HepG2 (cell line): ENCODE data around the gene IFNAR1. TPM values are rescaled to one million over a fixed set of nuclear protein-coding genes. Genes with fewer than 3 reads are reported as not detected.

ENCODE experiments used
- BCL6 ChIP-seq: IDR thresholded peaks from 2 replicates; pipeline ENCODE4 v1.6.1; 2016; ENCODE audit warnings: missing genetic modification reagents, missing compliant biosample characterization
- CREB1 ChIP-seq, 2 experiments: fragments of 450-650 bp in 1 of 2; IDR thresholded peaks; 2 replicates each; pipeline ENCODE4 v1.6.1; 2016 to 2017; ENCODE audit warnings: control low read depth in 1 of 2, mild to moderate bottlenecking in 1 of 2, missing compliant biosample characterization in 1 of 2, missing genetic modification characterization in 1 of 2
- ESRRA ChIP-seq: sonication (generic); formaldehyde crosslinking; IDR thresholded peaks from 2 replicates; pipeline ENCODE4 v1.5.1; 2020; ENCODE audit warnings: mild to moderate bottlenecking, low read depth, missing genetic modification reagents
- HNF4G ChIP-seq, 2 experiments: sonication (generic) in 1 of 2; formaldehyde crosslinking in 1 of 2; IDR thresholded peaks; 2 replicates each; pipeline versions ENCODE4 v1.4.0 to v1.6.1; 2011 to 2020; ENCODE audit warnings: borderline replicate concordance in 2 of 2, low read depth in 2 of 2, mild to moderate bottlenecking in 2 of 2, low read length in 1 of 2, missing genetic modification reagents in 1 of 2, moderate library complexity in 1 of 2
- MTA1 ChIP-seq: sonication (generic); formaldehyde crosslinking; IDR thresholded peaks from 2 replicates; pipeline ENCODE4 v1.4.0; 2020; ENCODE audit warnings: missing genetic modification reagents, mild to moderate bottlenecking, borderline replicate concordance
- ZFX ChIP-seq: sonication (generic); formaldehyde crosslinking; IDR thresholded peaks from 2 replicates; pipeline ENCODE4 v1.4.0; 2020; ENCODE audit warnings: mild to moderate bottlenecking, low read depth, missing genetic modification reagents, moderate library complexity
- ZNF841 ChIP-seq: sonication (generic); formaldehyde crosslinking; IDR thresholded peaks from 2 replicates; pipeline ENCODE4 v1.8.1; 2023; ENCODE audit warnings: missing genetic modification reagents, borderline replicate concordance
- polyA plus RNA-seq, 8 experiments: library from polyadenylated mRNA; depleted of rRNA in 3 of 8; stranded (reverse) in 7 of 8; unstranded in 1 of 8; fragments of >200 nt; fragmentation: Illumina TruSeq in 4 of 8; extraction: Trizol in 4 of 8; gene quantifications; 2 replicates each; pipeline versions ENCODE4 v1.2.1 to v1.2.3, GENCODE V29; 2011 to 2016; ENCODE audit warnings: low read depth in 4 of 8, missing spikeins in 1 of 8, mixed read lengths in 1 of 8; ENCODE audit not compliant: insufficient read depth in 1 of 8
- total RNA-seq, 5 experiments: library from RNA; depleted of rRNA; stranded (reverse); fragments of >200 nt; fragmentation: Illumina TruSeq; extraction: Trizol; gene quantifications; 2 replicates each; pipeline ENCODE4 v1.2.3, GENCODE V29; 2016; ENCODE audit warnings: low read depth in 1 of 5
- TF ChIP-seq, protein P1 (sequence below): sonication (generic); formaldehyde crosslinking; IDR thresholded peaks from 2 replicates; pipeline ENCODE4 v1.5.1; 2020; ENCODE audit warnings: mild to moderate bottlenecking, missing genetic modification reagents, borderline replicate concordance
- TF ChIP-seq, protein P2 (sequence below): IDR thresholded peaks from 2 replicates; pipeline ENCODE4 v1.6.1; 2016; ENCODE audit warnings: mild to moderate bottlenecking
- TF ChIP-seq, protein P3 (sequence below): IDR thresholded peaks from 2 replicates; pipeline ENCODE4 v1.4.0; 2020; ENCODE audit warnings: mild to moderate bottlenecking, missing genetic modification reagents
- TF ChIP-seq, protein P4 (sequence below): sonication (generic); formaldehyde crosslinking; IDR thresholded peaks from 2 replicates; pipeline ENCODE4 v1.4.0; 2020; ENCODE audit warnings: mild to moderate bottlenecking, missing genetic modification reagents

IFNAR1 gene
- total and polyA plus RNA-seq, 2 of the 13 experiments (the other 11 are each of a cell fraction or from before 2014, with no cell fraction given): 6.7 to 9.3 TPM

DNA sequence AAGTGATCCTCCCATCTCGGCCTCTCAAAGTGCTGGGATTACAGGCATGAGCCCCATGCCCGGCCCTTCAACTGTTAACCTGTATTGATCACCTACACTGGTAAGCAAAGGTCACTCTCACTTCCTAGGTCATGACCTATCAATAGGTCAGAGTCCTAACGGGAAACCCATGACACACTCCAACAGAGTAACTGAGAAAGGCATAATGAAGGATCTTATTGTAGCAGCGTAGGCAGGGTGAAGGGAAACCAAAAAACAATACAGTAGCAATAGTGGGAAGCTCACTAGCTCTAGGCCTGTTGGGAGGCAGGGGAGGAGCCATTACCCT lies 19.5 kb upstream of the IFNAR1 start (continued):
- TF ChIP-seq, protein P1, sequence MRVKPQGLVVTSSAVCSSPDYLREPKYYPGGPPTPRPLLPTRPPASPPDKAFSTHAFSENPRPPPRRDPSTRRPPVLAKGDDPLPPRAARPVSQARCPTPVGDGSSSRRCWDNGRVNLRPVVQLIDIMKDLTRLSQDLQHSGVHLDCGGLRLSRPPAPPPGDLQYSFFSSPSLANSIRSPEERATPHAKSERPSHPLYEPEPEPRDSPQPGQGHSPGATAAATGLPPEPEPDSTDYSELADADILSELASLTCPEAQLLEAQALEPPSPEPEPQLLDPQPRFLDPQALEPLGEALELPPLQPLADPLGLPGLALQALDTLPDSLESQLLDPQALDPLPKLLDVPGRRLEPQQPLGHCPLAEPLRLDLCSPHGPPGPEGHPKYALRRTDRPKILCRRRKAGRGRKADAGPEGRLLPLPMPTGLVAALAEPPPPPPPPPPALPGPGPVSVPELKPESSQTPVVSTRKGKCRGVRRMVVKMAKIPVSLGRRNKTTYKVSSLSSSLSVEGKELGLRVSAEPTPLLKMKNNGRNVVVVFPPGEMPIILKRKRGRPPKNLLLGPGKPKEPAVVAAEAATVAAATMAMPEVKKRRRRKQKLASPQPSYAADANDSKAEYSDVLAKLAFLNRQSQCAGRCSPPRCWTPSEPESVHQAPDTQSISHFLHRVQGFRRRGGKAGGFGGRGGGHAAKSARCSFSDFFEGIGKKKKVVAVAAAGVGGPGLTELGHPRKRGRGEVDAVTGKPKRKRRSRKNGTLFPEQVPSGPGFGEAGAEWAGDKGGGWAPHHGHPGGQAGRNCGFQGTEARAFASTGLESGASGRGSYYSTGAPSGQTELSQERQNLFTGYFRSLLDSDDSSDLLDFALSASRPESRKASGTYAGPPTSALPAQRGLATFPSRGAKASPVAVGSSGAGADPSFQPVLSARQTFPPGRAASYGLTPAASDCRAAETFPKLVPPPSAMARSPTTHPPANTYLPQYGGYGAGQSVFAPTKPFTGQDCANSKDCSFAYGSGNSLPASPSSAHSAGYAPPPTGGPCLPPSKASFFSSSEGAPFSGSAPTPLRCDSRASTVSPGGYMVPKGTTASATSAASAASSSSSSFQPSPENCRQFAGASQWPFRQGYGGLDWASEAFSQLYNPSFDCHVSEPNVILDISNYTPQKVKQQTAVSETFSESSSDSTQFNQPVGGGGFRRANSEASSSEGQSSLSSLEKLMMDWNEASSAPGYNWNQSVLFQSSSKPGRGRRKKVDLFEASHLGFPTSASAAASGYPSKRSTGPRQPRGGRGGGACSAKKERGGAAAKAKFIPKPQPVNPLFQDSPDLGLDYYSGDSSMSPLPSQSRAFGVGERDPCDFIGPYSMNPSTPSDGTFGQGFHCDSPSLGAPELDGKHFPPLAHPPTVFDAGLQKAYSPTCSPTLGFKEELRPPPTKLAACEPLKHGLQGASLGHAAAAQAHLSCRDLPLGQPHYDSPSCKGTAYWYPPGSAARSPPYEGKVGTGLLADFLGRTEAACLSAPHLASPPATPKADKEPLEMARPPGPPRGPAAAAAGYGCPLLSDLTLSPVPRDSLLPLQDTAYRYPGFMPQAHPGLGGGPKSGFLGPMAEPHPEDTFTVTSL (CRISPR knock-in tag): peak; percentile 47; the same call in 1 of the 2 replicates
- TF ChIP-seq ZNF841 (CRISPR knock-in tag) (no peak), CREB1 (IDR thresholded peaks at IDR 0.05) (no peak), CREB1 (CRISPR knock-in tag; IDR thresholded peaks at IDR 0.05) (peak; percentile 61; the same call in 1 of the 2 replicates), MTA1 (CRISPR knock-in tag) (no peak), ZFX (CRISPR knock-in tag) (peak; percentile 12; the same call in 1 of the 2 replicates), BCL6 (peak; percentile 30; the same call in 1 of the 2 replicates), HNF4G (IDR thresholded peaks at IDR 0.05; ENCODE audit: borderline replicate concordance, low read depth, low read length) (peak; percentile 53), HNF4G (CRISPR knock-in tag; IDR thresholded peaks at IDR 0.05; ENCODE audit: borderline replicate concordance, low read depth) (peak; percentile 59; the same call in 1 of the 2 replicates), ESRRA (CRISPR knock-in tag) (peak; percentile 97)
- TF ChIP-seq, protein P2, sequence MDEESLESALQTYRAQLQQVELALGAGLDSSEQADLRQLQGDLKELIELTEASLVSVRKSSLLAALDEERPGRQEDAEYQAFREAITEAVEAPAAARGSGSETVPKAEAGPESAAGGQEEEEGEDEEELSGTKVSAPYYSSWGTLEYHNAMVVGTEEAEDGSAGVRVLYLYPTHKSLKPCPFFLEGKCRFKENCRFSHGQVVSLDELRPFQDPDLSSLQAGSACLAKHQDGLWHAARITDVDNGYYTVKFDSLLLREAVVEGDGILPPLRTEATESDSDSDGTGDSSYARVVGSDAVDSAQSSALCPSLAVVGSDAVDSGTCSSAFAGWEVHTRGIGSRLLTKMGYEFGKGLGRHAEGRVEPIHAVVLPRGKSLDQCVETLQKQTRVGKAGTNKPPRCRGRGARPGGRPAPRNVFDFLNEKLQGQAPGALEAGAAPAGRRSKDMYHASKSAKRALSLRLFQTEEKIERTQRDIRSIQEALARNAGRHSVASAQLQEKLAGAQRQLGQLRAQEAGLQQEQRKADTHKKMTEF (CRISPR knock-in tag): peak; percentile 43; the same call in 1 of the 2 replicates
- TF ChIP-seq, protein P3, sequence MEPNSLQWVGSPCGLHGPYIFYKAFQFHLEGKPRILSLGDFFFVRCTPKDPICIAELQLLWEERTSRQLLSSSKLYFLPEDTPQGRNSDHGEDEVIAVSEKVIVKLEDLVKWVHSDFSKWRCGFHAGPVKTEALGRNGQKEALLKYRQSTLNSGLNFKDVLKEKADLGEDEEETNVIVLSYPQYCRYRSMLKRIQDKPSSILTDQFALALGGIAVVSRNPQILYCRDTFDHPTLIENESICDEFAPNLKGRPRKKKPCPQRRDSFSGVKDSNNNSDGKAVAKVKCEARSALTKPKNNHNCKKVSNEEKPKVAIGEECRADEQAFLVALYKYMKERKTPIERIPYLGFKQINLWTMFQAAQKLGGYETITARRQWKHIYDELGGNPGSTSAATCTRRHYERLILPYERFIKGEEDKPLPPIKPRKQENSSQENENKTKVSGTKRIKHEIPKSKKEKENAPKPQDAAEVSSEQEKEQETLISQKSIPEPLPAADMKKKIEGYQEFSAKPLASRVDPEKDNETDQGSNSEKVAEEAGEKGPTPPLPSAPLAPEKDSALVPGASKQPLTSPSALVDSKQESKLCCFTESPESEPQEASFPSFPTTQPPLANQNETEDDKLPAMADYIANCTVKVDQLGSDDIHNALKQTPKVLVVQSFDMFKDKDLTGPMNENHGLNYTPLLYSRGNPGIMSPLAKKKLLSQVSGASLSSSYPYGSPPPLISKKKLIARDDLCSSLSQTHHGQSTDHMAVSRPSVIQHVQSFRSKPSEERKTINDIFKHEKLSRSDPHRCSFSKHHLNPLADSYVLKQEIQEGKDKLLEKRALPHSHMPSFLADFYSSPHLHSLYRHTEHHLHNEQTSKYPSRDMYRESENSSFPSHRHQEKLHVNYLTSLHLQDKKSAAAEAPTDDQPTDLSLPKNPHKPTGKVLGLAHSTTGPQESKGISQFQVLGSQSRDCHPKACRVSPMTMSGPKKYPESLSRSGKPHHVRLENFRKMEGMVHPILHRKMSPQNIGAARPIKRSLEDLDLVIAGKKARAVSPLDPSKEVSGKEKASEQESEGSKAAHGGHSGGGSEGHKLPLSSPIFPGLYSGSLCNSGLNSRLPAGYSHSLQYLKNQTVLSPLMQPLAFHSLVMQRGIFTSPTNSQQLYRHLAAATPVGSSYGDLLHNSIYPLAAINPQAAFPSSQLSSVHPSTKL (CRISPR knock-in tag): peak; percentile 26; the same call in 1 of the 2 replicates
- TF ChIP-seq, protein P4, sequence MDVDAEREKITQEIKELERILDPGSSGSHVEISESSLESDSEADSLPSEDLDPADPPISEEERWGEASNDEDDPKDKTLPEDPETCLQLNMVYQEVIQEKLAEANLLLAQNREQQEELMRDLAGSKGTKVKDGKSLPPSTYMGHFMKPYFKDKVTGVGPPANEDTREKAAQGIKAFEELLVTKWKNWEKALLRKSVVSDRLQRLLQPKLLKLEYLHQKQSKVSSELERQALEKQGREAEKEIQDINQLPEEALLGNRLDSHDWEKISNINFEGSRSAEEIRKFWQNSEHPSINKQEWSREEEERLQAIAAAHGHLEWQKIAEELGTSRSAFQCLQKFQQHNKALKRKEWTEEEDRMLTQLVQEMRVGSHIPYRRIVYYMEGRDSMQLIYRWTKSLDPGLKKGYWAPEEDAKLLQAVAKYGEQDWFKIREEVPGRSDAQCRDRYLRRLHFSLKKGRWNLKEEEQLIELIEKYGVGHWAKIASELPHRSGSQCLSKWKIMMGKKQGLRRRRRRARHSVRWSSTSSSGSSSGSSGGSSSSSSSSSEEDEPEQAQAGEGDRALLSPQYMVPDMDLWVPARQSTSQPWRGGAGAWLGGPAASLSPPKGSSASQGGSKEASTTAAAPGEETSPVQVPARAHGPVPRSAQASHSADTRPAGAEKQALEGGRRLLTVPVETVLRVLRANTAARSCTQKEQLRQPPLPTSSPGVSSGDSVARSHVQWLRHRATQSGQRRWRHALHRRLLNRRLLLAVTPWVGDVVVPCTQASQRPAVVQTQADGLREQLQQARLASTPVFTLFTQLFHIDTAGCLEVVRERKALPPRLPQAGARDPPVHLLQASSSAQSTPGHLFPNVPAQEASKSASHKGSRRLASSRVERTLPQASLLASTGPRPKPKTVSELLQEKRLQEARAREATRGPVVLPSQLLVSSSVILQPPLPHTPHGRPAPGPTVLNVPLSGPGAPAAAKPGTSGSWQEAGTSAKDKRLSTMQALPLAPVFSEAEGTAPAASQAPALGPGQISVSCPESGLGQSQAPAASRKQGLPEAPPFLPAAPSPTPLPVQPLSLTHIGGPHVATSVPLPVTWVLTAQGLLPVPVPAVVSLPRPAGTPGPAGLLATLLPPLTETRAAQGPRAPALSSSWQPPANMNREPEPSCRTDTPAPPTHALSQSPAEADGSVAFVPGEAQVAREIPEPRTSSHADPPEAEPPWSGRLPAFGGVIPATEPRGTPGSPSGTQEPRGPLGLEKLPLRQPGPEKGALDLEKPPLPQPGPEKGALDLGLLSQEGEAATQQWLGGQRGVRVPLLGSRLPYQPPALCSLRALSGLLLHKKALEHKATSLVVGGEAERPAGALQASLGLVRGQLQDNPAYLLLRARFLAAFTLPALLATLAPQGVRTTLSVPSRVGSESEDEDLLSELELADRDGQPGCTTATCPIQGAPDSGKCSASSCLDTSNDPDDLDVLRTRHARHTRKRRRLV (CRISPR knock-in tag): no peak
